Islet of Langerhans (tissue), 1 donor: ENCODE data around the gene NTN5.
"Not testable (repeated sequence)": the region's sequence is repeated elsewhere in the genome, so short reads cannot be mapped to it uniquely, and the experiment has no call there.

ENCODE experiments used
- FAIRE-seq: peaks from one replicate; lab custom pipeline; 2011; peaks lifted over from hg19 to GRCh38; lab: Jason Lieb, UNC

NTN5 gene

GRCh38 chr19:48672994-48673393 lies at the start of gene NTN5:
TSS of gene NTN5 (minus strand) at chr19:48673017. CDS start at chr19:48670986, 2,031 bp downstream.
- FAIRE-seq, result no peak

- no peak for FAIRE-seq
Observed at GRCh38 chr19:48722196-48722708, 49.4 kb upstream of the NTN5 start.

DNA sequence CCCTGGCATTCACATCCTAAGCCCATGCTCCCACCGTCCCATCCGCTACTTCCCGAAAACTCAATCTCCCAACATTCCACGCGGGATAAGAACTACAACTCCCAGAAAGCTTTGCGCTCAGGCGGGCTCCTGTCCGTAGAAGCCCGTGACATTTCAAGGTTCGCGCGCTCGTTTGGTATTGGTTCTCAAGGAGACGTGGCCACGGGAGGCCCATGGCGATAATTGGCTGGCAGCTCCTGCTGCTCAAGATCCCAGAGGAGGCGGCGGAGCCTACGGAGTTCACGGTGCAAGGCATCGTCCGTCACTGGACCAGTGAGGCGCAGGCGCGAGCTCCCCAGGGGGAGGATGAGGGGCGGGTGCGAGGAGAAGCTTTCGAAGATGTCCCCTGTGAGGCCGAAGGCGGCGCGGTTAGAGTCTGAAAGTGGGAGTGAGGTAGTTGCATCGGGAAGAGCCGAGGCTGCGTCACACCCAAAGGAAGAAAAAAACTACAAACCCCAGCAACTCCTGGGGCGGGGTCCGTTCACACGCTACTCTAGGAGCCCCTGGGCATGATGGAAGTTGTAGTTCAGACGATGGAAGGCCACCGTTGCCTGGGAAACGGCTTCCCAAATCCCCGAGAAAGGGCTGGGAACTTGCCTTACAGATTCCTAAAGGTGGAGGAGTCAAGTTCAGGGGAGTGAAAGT lies 47.9 kb upstream of the NTN5 start:
- peak; percentile 99 for FAIRE-seq

- FAIRE-seq, result no peak
Observed at GRCh38 chr19:48720251-48720612, 47.4 kb upstream of the NTN5 start.

- no peak for FAIRE-seq
Observed at GRCh38 chr19:48719263-48720171, 46.7 kb upstream of the NTN5 start, which contains the start of gene MAMSTR. TSS of gene MAMSTR (minus strand) at chr19:48719725. CDS start at chr19:48719031, 694 bp downstream.

- no peak for FAIRE-seq
Observed at GRCh38 chr19:48718711-48719231, 46.0 kb upstream of the NTN5 start.

DNA sequence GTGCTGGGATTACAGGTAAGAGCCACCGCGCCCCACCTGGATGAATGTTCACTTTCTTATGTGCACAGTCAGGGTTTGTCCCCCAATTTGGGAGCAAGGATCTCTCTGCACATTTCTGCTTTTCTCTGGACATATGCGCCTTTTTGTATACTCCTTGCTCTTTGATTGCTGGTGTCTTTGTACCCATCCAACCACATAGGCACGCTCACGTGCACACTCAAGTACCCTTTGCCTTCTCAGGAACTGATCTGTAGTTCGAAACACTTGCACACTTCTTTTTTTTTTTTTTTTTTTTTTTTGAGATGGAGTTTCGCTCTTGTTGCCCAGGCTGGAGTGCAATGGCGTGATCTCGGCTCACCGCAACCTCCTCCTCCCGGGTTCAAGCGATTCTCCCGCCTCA lies 45.3 kb upstream of the NTN5 start:
- FAIRE-seq, result not testable (repeated sequence)

DNA sequence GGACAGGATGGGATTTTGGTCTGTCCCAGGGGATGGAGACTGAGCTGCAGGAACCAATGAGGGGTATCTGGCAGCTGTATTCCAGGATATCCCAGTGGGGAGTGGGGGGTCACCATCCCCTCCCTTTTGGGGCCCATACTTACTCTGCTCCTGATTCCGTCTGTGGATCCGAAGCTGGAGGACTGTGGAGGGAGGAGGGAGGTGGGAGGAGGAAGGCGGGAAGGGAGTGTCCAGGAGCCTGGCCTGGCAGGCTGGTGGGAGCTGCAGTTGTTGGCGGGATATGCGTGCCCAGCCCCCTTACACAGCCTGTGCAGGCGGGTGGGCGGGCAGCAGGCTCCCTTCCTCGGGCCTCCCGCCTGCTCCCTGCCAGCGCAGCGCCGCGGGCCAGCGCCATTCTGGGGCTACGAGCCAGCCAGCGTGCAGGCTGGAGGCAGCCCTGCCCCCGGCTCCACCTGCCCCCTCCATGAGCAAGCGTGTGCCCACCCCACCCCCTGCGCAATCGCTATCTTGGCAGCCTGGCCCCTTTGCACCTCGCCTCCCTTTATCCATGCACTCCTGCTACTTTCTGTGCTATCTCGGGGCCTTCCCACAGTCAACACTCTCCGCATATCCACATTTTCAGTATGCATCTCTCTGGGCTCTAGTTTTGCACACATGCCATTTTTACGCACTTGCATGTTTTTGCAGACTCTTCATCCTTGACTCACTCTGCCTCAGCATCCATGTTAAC lies 43.9 kb upstream of the NTN5 start:
- no peak for FAIRE-seq

- FAIRE-seq, result no peak
Observed at GRCh38 chr19:48715681-48716171, 42.9 kb upstream of the NTN5 start.

- FAIRE-seq, result no peak
Observed at GRCh38 chr19:48714759-48715675, 42.2 kb upstream of the NTN5 start.

- peak; percentile 81 for FAIRE-seq
Observed at GRCh38 chr19:48713864-48714755, 41.3 kb upstream of the NTN5 start.

DNA sequence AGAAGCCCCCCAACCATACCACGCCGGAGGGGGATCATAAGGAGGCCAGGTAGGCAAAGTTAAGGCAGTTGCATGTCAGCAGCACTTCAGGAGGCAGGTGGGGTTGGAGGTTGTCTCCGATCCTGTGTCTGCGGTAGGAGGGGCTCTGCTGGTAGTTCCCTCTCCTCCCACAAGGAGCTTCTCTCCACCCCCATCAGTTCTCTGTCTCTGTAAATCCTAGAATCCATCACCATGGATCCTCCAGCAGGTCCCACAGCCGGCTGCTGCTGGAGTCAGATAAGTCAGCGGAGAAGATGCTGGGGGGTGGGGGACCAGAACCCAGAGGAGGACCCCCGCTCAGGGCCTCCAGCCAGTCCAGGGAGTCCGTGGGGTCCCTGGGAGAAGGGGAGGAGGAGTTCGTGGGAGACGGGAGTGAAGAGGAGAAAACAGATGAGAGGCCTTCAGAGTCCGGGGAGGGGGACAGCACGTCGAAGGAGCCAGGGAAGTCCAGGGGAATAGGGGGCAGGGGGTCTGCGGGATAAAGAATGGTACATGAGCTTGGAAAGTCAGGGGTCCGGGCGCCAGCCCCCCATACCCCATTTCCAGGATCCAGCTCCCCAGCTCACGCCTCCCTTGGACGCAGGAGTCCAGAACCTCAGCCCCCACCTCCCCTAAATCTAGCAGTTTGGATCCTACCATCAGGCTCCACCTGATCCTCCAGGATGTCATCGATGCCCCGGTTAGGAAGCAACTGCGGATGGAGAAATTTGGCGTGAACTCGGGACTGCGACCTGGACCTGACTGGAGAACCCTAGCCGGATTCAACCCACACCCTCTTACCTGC lies 40.4 kb upstream of the NTN5 start:
- FAIRE-seq, result no peak

DNA sequence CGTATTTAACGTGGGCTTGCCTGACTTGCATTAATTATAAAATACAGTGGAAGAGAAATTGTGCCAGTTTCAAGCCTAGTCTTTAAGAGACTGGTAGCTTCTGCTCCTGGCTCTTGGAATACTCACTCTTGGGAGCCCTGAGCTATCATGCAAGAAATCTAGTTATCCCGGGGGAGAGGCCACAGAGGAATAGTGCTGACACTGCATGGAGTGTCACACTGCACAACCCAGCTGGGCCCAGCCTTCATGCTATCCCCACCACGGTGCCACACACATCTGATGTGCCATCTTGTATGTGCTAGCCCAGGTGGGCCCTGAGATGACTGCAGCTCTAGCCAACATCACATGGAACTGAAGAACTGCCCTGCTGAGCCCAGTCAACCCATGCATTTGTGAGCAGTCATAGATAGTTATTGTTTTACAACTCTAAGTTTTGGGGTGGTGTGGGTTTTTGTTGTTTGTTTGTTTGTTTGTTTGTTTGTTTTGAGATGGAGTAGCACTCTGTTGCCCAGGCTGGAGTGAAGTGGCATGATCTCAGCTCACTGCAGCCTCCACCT lies 38.4 kb upstream of the NTN5 start:
- FAIRE-seq, result no peak

DNA sequence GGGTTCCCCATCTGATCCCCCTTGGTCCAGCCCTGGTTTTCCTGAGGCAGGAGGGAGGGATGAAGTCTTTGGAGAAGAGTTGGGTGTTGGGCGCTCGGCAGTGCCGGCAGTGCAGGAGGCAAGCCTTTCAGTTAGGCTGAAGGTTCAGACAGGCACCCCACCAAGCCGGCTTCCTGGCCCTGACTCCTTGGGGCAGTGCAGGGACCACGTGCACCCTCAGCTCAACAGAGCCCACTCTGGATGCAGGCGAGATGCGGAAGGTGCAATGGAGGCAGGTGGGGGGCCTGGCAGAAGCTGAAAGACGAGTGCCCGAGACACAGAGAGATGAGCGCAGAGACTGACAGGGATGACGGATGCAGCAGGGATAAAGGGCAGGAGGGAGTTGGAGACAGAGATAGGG lies 35.7 kb upstream of the NTN5 start:
- no peak for FAIRE-seq

DNA sequence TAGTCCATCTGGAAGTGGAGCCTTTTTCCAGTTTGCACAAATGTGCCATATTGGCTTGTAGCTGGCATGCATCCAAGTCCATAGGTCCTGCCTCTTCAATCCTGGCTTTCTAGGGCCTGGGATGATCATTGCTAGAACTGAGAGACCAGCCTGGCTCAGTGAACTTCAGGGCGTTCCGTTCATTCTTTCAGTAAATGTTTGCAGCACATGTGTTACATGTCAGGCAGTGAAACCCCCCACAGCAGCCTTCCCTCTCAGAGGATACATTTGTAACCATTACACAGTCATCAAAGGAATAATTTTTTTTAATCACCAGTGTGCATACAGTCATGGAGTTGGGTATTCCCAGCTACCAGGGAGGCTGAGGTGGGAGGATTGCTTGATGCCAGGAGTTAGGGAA lies 32.6 kb upstream of the NTN5 start:
- no peak for FAIRE-seq

DNA sequence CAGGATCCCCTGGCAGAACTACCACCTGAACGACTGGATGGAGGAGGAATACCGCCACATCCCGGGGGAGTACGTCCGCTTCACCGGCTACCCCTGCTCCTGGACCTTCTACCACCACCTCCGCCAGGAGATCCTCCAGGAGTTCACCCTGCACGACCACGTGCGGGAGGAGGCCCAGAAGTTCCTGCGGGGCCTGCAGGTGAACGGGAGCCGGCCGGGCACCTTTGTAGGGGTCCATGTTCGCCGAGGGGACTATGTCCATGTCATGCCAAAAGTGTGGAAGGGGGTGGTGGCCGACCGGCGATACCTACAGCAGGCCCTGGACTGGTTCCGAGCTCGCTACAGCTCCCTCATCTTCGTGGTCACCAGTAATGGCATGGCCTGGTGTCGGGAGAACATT lies 30.5 kb upstream of the NTN5 start:
- FAIRE-seq, result no peak

DNA sequence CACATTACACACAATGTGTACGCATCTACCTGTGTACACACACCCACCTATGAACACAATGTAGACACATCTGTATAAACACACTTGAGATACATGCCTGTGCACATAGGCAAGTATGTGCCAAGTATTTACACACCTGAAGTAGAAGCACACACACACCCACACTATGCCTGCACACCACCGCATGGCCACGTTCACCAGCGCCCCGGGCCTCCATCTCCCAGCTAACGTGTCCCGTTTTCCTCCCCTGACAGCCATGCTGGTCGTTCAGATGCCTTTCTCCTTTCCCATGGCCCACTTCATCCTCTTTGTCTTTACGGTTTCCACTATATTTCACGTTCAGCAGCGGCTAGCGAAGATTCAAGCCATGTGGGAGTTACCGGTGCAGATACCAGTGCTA lies 29.9 kb upstream of the NTN5 start:
- FAIRE-seq, result no peak

DNA sequence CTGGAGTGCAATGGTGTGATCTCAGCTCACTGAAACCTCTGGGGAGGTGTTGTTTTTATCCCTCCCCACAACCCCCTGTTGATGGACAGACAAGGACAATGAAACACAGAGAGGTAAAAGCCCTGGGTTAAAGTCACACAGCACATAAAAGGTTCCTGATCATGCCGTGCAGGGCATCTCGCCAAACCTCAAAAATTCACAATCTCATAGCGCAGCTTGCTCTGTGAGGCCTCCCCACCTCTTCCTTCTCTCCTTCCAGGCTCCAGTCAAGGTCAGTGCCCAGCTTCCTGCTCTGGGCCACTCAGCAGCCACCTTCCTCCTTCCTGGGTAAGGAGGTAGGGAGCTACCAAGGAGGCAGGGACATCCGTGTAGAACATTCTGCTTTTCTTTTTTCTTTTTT lies 25.2 kb upstream of the NTN5 start:
- FAIRE-seq, result no peak
